Measurements from ENCODE around the gene DCC. TPM values are rescaled to one million over a fixed set of nuclear protein-coding genes. Genes with fewer than 3 reads are reported as not detected.

DCC gene
- total RNA-seq, 1 experiment from 2014 or later = not detected

DNA sequence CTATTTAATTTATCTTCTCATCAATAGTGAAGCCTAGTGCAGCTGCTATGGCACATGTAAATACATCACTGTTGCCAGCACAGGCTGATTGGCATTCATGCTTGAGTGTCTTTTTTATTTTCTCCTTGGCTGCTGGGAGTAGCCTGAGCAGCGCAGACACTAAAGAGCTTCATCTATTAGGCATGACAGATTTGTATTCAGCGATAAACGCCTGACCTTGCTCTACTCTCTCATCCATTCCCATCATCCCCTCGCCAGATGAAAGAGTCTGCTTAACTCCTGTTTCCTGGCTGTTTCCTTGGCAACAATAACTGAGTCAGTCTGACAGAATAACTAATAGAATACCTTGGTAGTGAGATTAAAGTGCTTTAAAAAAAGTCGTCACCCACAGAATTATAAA is 753.6 kb downstream of the DCC start:
- RAD21 ChIA-PET (ENCODE audit: low non-redundant PET in 1 of 2, low total read pairs in 2 of 2, uncharacterized antibody in 2 of 2, unreplicated experiment in 2 of 2) = no interaction called here
- POLR2A ChIA-PET = no interaction called here

More for the DNA sequence above, 753.6 kb downstream of the DCC start:
- no TSS peak for BruUV-seq (replicated peaks)
- Histone ChIP-seq H3K27me3 (ENCODE audit: insufficient read depth, low read length) (no peaks in the 10 kb centered on the region), H3K36me3 (ENCODE audit: control insufficient read depth in 1 of 2, insufficient read depth in 2 of 2, low read length in 2 of 2) (no peaks in the 10 kb centered on the region), H3K9ac (ENCODE audit: low read length) (no peak overlapping the region), H3K9me3 (ENCODE audit: control insufficient read depth in 1 of 2, insufficient read depth in 1 of 2, low read depth in 1 of 2, low read length in 2 of 2) (peaks cover 0 to 6% of the 10 kb centered on the region in 2 experiments; a peak in 2 of 4 replicates), H3K27ac (ENCODE audit: low read depth, low read length) (no peak overlapping the region), H3K79me2 (ENCODE audit: insufficient read depth, low read length) (no peaks in the 10 kb centered on the region), H3K9me2 (ENCODE audit: insufficient read depth) (no peaks in the 10 kb centered on the region), H3K4me3 (replicated peaks in 1 of 2; ENCODE audit: low read depth in 1 of 2, low read length in 2 of 2) (no peak overlapping the region), H4K20me1 (ENCODE audit: insufficient read depth) (no peaks in the 10 kb centered on the region), H2AFZ (ENCODE audit: low read depth, low read length, poor library complexity, severe bottlenecking) (no peak overlapping the region), H3K4me1 (ENCODE audit: control insufficient read depth in 1 of 2, insufficient read depth in 2 of 2, low read length in 2 of 2) (no peaks in the 10 kb centered on the region), H3K4me2 (ENCODE audit: low read length) (no peak overlapping the region)
- intact Hi-C loops (cut with micrococcal nuclease) = no loop called here
- ATAC-seq (no peak), DNase-seq (ENCODE audit: low read depth, low spot score) (no peak)
- TF ChIP-seq ELF1 (IDR thresholded peaks at IDR 0.05; ENCODE audit: borderline replicate concordance, low read depth) (no peak), SP1 (IDR thresholded peaks at IDR 0.05; ENCODE audit: low read depth) (no peak), POLR2AphosphoS5 (IDR thresholded peaks at IDR 0.05; ENCODE audit: low read depth, low read length) (no peak), POLR2A (IDR thresholded peaks at IDR 0.05; ENCODE audit: borderline replicate concordance, extremely low read depth, insufficient read depth, insufficient read length) (no peak)
- TF ChIP-seq, protein P1, sequence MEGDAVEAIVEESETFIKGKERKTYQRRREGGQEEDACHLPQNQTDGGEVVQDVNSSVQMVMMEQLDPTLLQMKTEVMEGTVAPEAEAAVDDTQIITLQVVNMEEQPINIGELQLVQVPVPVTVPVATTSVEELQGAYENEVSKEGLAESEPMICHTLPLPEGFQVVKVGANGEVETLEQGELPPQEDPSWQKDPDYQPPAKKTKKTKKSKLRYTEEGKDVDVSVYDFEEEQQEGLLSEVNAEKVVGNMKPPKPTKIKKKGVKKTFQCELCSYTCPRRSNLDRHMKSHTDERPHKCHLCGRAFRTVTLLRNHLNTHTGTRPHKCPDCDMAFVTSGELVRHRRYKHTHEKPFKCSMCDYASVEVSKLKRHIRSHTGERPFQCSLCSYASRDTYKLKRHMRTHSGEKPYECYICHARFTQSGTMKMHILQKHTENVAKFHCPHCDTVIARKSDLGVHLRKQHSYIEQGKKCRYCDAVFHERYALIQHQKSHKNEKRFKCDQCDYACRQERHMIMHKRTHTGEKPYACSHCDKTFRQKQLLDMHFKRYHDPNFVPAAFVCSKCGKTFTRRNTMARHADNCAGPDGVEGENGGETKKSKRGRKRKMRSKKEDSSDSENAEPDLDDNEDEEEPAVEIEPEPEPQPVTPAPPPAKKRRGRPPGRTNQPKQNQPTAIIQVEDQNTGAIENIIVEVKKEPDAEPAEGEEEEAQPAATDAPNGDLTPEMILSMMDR (IDR thresholded peaks at IDR 0.05 in 2 of 3, conservative IDR thresholded peaks at IDR 0.05 in 1 of 3; ENCODE audit: borderline replicate concordance in 1 of 3, insufficient read depth in 1 of 3, low read depth in 2 of 3, low read length in 2 of 3) = no peak
- TF ChIP-seq, protein P2, sequence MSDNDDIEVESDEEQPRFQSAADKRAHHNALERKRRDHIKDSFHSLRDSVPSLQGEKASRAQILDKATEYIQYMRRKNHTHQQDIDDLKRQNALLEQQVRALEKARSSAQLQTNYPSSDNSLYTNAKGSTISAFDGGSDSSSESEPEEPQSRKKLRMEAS (IDR thresholded peaks at IDR 0.05) = no peak
- TF ChIP-seq, protein P3, sequence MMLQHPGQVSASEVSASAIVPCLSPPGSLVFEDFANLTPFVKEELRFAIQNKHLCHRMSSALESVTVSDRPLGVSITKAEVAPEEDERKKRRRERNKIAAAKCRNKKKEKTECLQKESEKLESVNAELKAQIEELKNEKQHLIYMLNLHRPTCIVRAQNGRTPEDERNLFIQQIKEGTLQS (IDR thresholded peaks at IDR 0.05) = no peak
- CTCF ChIA-PET = no interaction called here

All from HCT116 (cell line).